Glutamatergic neuron (in vitro differentiated cells): ENCODE data around the gene FAM107B. TPM values are rescaled to one million over a fixed set of nuclear protein-coding genes. Genes with fewer than 3 reads are reported as not detected.

Experiments used
- DNase-seq: peaks from one replicate; pipeline ENCODE4 v3.0.0; 2022
- H3K27ac Mint-ChIP-seq: one replicate; pipeline ENCODE4 v1.8.0; 2020; ENCODE audit warnings: mild to moderate bottlenecking, mixed read lengths, inconsistent platforms; ENCODE audit not compliant: unreplicated experiment
- H3K27me3 Mint-ChIP-seq: one replicate; pipeline ENCODE4 v1.8.0; 2020; ENCODE audit warnings: mild to moderate bottlenecking, moderate library complexity, mixed read lengths, inconsistent platforms; ENCODE audit not compliant: unreplicated experiment
- H3K36me3 Mint-ChIP-seq: one replicate; pipeline ENCODE4 v1.8.0; 2020; ENCODE audit warnings: mild to moderate bottlenecking, mixed read lengths, inconsistent platforms; ENCODE audit not compliant: unreplicated experiment
- H3K4me1 Mint-ChIP-seq: one replicate; pipeline ENCODE4 v1.8.0; 2020; ENCODE audit warnings: mild to moderate bottlenecking, low read depth, mixed read lengths, inconsistent platforms; ENCODE audit not compliant: unreplicated experiment
- H3K4me3 Mint-ChIP-seq: one replicate; pipeline ENCODE4 v1.8.0; 2020; ENCODE audit warnings: mild to moderate bottlenecking, mixed read lengths, inconsistent platforms; ENCODE audit not compliant: unreplicated experiment
- H3K9me3 Mint-ChIP-seq: one replicate; pipeline ENCODE4 v1.8.0; 2020; ENCODE audit warnings: mild to moderate bottlenecking, moderate library complexity, mixed read lengths, inconsistent platforms; ENCODE audit not compliant: unreplicated experiment
- CTCF ChIP-seq: fragments of 200-600 bp; sonication (generic); IDR thresholded peaks from one replicate; pipeline ENCODE4 v1.5.0; 2021; ENCODE audit not compliant: partially characterized antibody, unreplicated experiment
- total RNA-seq: library from RNA; stranded (reverse); fragmentation: NEBNext Ultra II Directional; extraction: Animal tissue kit (Norgen Biotek cat#: 25700); gene quantifications from one replicate; pipeline ENCODE4 v1.2.1, GENCODE V29; 2021; ENCODE audit not compliant: unreplicated experiment

The FAM107B gene
- total RNA-seq, 1 donor from 2014 or later: 88.6 TPM

GRCh38 chr10:14678637-14679036, 96.1 kb downstream of the FAM107B start:
- Mint-ChIP-seq H3K36me3 (peaks cover 4% of the 10 kb centered on the region), H3K4me3 (no peak overlapping the region), H3K27me3 (no peaks in the 10 kb centered on the region), H3K4me1 (peaks cover 13% of the 10 kb centered on the region), H3K9me3 (peaks cover 3% of the 10 kb centered on the region), H3K27ac (no peak overlapping the region)
- no peak for TF ChIP-seq CTCF
- DNase-seq: no peak

- Mint-ChIP-seq H3K4me3 (no peak overlapping the region), H3K4me1 (peaks cover 18% of the 10 kb centered on the region), H3K9me3 (peaks cover 3% of the 10 kb centered on the region), H3K27me3 (no peaks in the 10 kb centered on the region), H3K36me3 (peaks cover 4% of the 10 kb centered on the region), H3K27ac (no peak overlapping the region)
- no peak for DNase-seq
- no peak for TF ChIP-seq CTCF
Observed at GRCh38 chr10:14676732-14677131, 98.0 kb downstream of the FAM107B start.

- H3K4me3 Mint-ChIP-seq: no peak overlapping the region
- H3K9me3 Mint-ChIP-seq: peaks cover 3% of the 10 kb centered on the region
- no peak for DNase-seq
- H3K36me3 Mint-ChIP-seq: no peaks in the 10 kb centered on the region
- no peaks in the 10 kb centered on the region for H3K27me3 Mint-ChIP-seq
- TF ChIP-seq CTCF: no peak
- no peak overlapping the region for H3K27ac Mint-ChIP-seq
- peaks cover 18% of the 10 kb centered on the region for H3K4me1 Mint-ChIP-seq
Observed at GRCh38 chr10:14674376-14675050, 100.2 kb downstream of the FAM107B start.

- no peak for DNase-seq
- TF ChIP-seq CTCF: no peak
- Mint-ChIP-seq H3K4me3 (no peak overlapping the region), H3K27me3 (no peaks in the 10 kb centered on the region), H3K9me3 (peaks cover 3% of the 10 kb centered on the region), H3K4me1 (peaks cover 18% of the 10 kb centered on the region), H3K36me3 (no peaks in the 10 kb centered on the region), H3K27ac (no peak overlapping the region)
Observed at GRCh38 chr10:14673189-14673861, 101.4 kb downstream of the FAM107B start.

- H3K4me1 Mint-ChIP-seq: peaks cover 17% of the 10 kb centered on the region
- H3K9me3 Mint-ChIP-seq: peaks cover 2% of the 10 kb centered on the region
- no peaks in the 10 kb centered on the region for H3K27me3 Mint-ChIP-seq
- no peak overlapping the region for H3K27ac Mint-ChIP-seq
- H3K36me3 Mint-ChIP-seq: no peaks in the 10 kb centered on the region
- no peak for DNase-seq
- TF ChIP-seq CTCF: no peak
- no peak overlapping the region for H3K4me3 Mint-ChIP-seq
Observed at GRCh38 chr10:14671386-14671831, 103.3 kb downstream of the FAM107B start.
